Stomach (tissue), 9 donors: ENCODE measurements around the gene ESPN. TPM values are rescaled to one million over a fixed set of nuclear protein-coding genes. Genes with fewer than 3 reads are reported as not detected.
A peak's percentile ranks its signal among the peaks of the same experiment; 100 is the strongest.

ENCODE experiments used
- DNase-seq, 2 donors: peaks; one replicate each; pipeline versions ENCODE4 v3.0.0 to v3.0.0-alpha.2; 2013 to 2019
- H3K27ac ChIP-seq, 5 donors: fragments of 200-600 bp in 4 of 5; sonication (generic) in 4 of 5; one replicate each; pipeline ENCODE4 v1.5.1; 2013 to 2019; ENCODE audit warnings: mild to moderate bottlenecking in 1 of 5, moderate library complexity in 1 of 5
- H3K27me3 ChIP-seq, 3 donors: fragments of 200-600 bp; sonication (generic); one replicate each; pipeline ENCODE4 v1.5.1; 2017 to 2019; ENCODE audit warnings: mixed run types in 1 of 3
- H3K36me3 ChIP-seq, 4 donors: fragments of 200-600 bp; sonication (generic); 1 replicate in 3 of 4; 2 replicates in 1 of 4; pipeline ENCODE4 v1.5.1; 2016 to 2019
- H3K4me1 ChIP-seq, 4 donors: fragments of 200-600 bp; sonication (generic); one replicate each; pipeline ENCODE4 v1.5.1; 2016 to 2019
- H3K4me3 ChIP-seq, 4 donors: fragments of 200-600 bp; sonication (generic) in 3 of 4; one replicate each; pipeline ENCODE4 v1.5.1; 2016 to 2019; ENCODE audit warnings: mild to moderate bottlenecking in 1 of 4
- H3K9me3 ChIP-seq, 4 donors: fragments of 200-600 bp; sonication (generic); one replicate each; pipeline ENCODE4 v1.5.1; 2016 to 2019
- CTCF ChIP-seq, 7 experiments: fragments of 450-650 bp in 4 of 7; fragments of 200-600 bp in 3 of 7; sonication (generic) in 3 of 7; IDR thresholded peaks; one replicate each; pipeline ENCODE4 v1.5.1; 2016 to 2019; ENCODE audit warnings: antibody characterized with exemption in 7 of 7, control low read depth in 2 of 7, mild to moderate bottlenecking in 1 of 7
- EP300 ChIP-seq: sonication (generic); formaldehyde crosslinking; IDR thresholded peaks from one replicate; pipeline ENCODE4 v1.6.1; 2017; ENCODE audit warnings: antibody characterized with exemption
- POLR2A ChIP-seq, 4 donors: fragments of 450-650 bp; IDR thresholded peaks; one replicate each; pipeline ENCODE4 v1.6.1; 2016; ENCODE audit warnings: antibody characterized with exemption in 4 of 4, control low read depth in 2 of 4, mild to moderate bottlenecking in 1 of 4, moderate library complexity in 1 of 4
- POLR2AphosphoS5 ChIP-seq, 3 donors: sonication (generic); formaldehyde crosslinking; IDR thresholded peaks; one replicate each; pipeline ENCODE4 v1.6.1; 2016; ENCODE audit warnings: antibody characterized with exemption in 3 of 3
- WGBS, 5 donors: extraction: QIAGEN DNeasy Blood & Tissue Kit in 3 of 5; methylation state at CpG; one replicate each; pipeline versions ENCODE4 v1.1.5 to v1.1.7; 2013 to 2018; 5-methylcytosine and 5-hydroxymethylcytosine counted together
- intact Hi-C: fragments of 100-400 bp; cut with DNase I; formaldehyde crosslinking; loops from one replicate; pipeline ENCODE4 v1.15.1; 2023; ENCODE audit warnings: low total_unique reads
- polyA plus RNA-seq, 3 donors: library from polyadenylated mRNA; stranded (reverse); fragments of 200-250 nt; gene quantifications; one replicate each; pipeline ENCODE4 v1.2.3, GENCODE V29; 2013
- total RNA-seq, 5 donors: library from RNA; depleted of rRNA; stranded (reverse); fragments of >200 nt; gene quantifications; one replicate each; pipeline versions ENCODE4 v1.1.0 to v1.2.3, GENCODE V29; 2014 to 2016
- donor health status: healthy with polysubstance abuse.
- donor health status: Bipolar disorder and iron deficiency.
- donor health status: healthy.

ESPN gene
- total and polyA plus RNA-seq, 8 donors: 1.5 to 68.4 (median 4.8) TPM; not detected in 2

DNA sequence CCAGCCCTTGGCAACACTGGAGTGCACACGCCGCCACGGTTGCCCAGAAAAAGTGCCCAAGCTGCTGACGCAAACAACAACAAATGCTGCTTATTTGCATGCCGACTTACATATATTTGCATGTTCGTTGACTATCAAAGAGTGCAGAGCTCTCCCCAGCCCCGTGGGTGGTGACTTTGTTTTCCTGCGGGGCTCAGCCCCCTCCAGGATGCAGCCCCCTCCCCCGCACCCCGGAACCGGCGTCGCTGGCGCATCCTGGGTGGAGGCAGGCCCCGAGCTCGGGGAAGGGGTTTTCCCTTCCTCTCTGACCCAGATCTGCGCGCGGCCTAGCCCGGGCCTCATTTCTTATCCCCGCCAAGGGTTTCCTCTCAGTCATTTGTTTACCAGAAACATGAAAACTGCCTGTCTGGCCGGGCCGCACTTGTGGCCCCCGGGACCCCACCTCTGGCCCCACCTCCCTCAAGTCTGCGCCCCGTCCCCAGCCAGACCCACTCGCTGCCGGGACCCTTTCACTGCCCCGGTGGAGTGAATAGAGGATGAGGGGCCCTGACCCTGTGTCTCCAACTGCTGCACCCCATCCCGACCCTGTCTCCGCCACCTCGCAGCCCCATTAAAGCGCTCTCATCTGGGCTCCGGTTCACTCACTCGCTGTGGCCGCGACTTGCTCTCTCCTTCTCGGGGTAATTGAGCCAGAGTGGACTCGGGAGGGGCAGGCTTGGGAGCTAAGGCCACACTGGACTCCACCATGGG, 35.9 kb downstream of the ESPN start:
- no peaks in the 10 kb centered on the region for H3K9me3 ChIP-seq
- no peak for TF ChIP-seq EP300
- TF ChIP-seq POLR2A (IDR thresholded peaks at IDR 0.05): no peak
- no peak for TF ChIP-seq CTCF (IDR thresholded peaks at IDR 0.05)
- TF ChIP-seq POLR2AphosphoS5 (IDR thresholded peaks at IDR 0.05): no peak
- H3K4me1 ChIP-seq: peaks cover 0 to 23% (median 21%) of the 10 kb centered on the region in 4 donors
- peak; percentile 36 to 81 for DNase-seq
- WGBS, 5 donors: 26 to 45% (median 31%) methylated on average over 27 to 39 of the region's 39 CpGs
- H3K4me3 ChIP-seq: peak overlapping the region; percentile 20 to 46 (median 26)
- peak overlapping the region in 1 of 5 donors; percentile 64 for H3K27ac ChIP-seq
- intact Hi-C loops: no loop called here
- H3K27me3 ChIP-seq: peaks cover 0 to 85% (median 19%) of the 10 kb centered on the region in 3 donors
- peaks cover 0 to 20% (median 8%) of the 10 kb centered on the region in 4 donors for H3K36me3 ChIP-seq

GRCh38 chr1:6461051-6461530, 36.5 kb downstream of the ESPN start:
- peaks cover 0 to 85% (median 19%) of the 10 kb centered on the region in 3 donors for H3K27me3 ChIP-seq
- peak overlapping the region in 1 of 5 donors; percentile 64 for H3K27ac ChIP-seq

DNA sequence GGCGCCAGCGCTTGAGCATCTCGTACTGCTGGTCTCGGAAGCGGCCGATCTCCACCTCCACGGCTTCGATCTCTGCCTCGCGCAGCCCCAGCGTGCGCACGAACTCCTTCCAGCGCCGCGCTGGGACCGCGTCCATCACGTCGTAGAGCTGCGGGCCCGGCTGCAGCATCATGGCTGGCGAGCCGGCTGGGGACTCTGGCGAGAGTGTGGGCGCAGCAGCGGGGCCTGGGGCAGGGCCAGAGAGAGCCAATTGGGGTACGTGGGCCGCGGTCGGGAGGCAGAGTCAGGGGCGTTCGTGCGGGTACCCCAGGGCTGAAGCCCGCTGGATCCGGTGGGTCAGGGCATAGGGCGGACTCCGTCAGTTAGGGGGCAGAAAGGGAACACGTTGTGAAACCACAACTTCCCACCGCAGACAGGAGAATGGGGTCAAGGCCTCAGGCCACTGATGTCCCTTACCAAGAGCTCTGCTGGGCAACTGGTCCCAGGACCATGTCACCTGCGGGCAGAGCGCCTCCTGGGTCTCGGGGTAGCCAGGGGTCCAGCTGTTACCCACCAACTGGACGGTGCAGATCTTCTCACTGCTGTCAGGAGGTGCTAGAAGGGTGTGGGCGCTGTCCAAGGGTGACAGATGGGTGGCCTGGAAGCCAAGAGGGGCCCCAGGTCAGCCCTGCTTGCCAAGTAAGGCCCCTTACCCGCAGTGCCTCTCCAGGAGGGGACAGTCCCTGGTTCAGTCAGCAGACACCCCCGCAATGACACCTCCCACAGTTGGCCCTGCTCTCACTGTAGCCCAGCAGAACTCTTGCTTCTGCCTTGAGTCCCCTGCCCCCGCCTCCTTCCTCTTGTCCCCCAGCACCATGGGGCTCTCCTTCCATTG, 37.2 kb downstream of the ESPN start:
- Histone ChIP-seq H3K4me1 (peaks cover 0 to 31% (median 24%) of the 10 kb centered on the region in 4 donors), H3K36me3 (peaks cover 0 to 20% (median 8%) of the 10 kb centered on the region in 4 donors), H3K9me3 (no peaks in the 10 kb centered on the region), H3K27me3 (peaks cover 0 to 85% (median 18%) of the 10 kb centered on the region in 3 donors), H3K4me3 (no peak overlapping the region), H3K27ac (peak overlapping the region in 1 of 5 donors; percentile 64)
- TF ChIP-seq POLR2AphosphoS5 (IDR thresholded peaks at IDR 0.05) (no peak), CTCF (IDR thresholded peaks at IDR 0.05) (no peak), POLR2A (IDR thresholded peaks at IDR 0.05) (no peak), EP300 (no peak)
- no peak for DNase-seq
- 80 to 94% (median 84%) methylated on average over 40 to 48 of the region's 48 CpGs for WGBS, 5 donors
- intact Hi-C loops: no loop called here

More at GRCh38 chr1:6461051-6461530, 36.5 kb downstream of the ESPN start:
- Histone ChIP-seq H3K4me1 (peaks cover 0 to 28% (median 24%) of the 10 kb centered on the region in 4 donors), H3K4me3 (peak overlapping the region; percentile 15 to 46 (median 26)), H3K9me3 (no peaks in the 10 kb centered on the region), H3K36me3 (peaks cover 0 to 20% (median 8%) of the 10 kb centered on the region in 4 donors)
- no peak for DNase-seq
- 64 to 84% (median 77%) methylated on average over 40 of the region's 40 CpGs for WGBS, 5 donors
- intact Hi-C loops: no loop called here
- TF ChIP-seq EP300 (no peak), CTCF (IDR thresholded peaks at IDR 0.05) (no peak), POLR2A (IDR thresholded peaks at IDR 0.05) (no peak), POLR2AphosphoS5 (IDR thresholded peaks at IDR 0.05) (no peak)
